NCI-H524 treated with DMSO at 0.1 percent for 48 hours (cell line): ENCODE results near the gene JMJD1C.
"Not testable (repeated sequence)": the region's sequence is repeated elsewhere in the genome, so short reads cannot be mapped to it uniquely, and the experiment has no call there.

Experiments used
- DNase-seq: peaks from one replicate; lab custom pipeline; 2025; lab: John Stamatoyannopoulos, UW

Gene JMJD1C

DNA sequence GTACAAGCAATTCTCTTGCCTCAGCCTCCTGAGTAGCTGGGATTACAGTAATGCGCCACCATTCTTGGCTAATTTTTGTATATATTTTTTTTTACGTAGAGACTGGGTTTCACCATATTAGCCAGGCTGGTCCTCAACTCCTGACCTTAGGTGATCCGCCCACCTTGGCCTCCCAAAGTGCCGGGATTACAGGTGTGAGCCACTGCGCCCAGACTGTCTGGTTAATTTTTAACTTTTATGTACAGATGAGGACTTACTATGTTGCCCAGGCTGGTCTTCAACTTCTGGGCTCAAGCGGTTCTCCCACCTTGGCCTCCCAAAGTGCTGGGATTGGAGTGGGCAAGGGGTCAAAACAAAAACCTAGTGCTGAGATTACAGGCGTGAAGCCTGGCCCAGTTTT lies 101.8 kb downstream of the JMJD1C start:
- DNase-seq = no peak

DNA sequence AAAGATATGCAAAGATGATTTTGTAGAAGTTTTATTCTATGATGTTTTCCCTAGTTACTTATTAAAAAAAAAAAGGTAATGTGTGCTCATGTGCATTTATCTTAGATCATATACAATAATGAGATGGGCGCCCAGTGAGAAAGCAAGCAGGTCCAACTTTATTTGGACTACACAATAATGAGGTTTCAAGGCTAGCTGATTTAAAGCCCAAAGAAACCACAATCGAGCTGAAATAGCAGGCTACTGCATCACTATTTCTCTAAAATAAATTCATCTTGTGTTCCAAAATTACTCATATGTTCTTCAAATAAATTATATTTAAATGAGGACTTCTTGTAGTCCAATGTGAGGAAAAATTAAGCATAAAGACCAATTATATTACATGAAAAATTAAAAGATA lies 110.1 kb downstream of the JMJD1C start:
- no peak for DNase-seq

DNA sequence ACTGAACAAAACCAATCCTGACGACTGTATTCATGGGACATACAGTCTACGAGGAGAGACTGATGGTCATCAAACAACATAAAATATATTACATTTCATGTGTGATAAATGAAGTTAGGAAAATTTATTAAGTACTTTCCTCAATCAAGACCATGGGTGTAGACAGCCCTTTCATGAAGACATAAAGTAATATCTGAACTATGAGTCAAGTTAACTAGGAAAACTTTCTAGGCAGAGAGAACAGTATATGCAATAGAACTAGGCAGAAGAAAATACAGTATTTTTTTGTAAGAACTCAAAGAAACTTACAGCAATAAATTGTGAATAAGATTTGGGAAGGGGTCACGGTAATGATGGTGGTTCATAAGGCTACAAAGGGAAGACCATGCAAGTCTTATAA lies 112.8 kb downstream of the JMJD1C start:
- DNase-seq = no peak

DNA sequence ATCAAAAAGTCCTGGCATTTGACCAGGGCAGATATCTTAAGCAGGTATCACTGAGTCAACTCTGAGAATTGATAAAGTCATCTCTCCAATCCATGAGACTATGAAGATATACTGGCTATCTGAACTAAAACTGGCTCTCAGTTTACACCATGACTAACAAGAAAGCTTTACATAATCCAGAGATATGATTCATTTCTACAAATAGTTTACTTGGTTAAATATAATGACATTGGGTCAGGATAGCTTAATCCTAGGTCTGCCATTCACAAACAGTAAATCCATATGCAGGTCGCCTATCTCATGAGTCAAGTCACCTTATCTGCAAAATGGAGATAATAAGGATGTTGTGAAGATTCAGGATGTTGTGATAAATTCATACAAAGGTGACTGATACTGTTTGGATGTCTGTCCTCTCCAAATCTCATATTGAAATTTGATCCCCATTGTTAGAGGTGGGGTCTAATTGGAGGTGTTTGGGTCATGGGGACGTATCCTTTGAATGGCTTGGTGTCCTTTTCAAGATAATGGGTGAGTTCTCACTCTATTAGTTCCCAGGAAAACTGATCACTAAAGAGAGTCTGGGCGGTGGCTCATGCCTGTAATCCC lies 117.4 kb downstream of the JMJD1C start:
- DNase-seq = no peak

DNA sequence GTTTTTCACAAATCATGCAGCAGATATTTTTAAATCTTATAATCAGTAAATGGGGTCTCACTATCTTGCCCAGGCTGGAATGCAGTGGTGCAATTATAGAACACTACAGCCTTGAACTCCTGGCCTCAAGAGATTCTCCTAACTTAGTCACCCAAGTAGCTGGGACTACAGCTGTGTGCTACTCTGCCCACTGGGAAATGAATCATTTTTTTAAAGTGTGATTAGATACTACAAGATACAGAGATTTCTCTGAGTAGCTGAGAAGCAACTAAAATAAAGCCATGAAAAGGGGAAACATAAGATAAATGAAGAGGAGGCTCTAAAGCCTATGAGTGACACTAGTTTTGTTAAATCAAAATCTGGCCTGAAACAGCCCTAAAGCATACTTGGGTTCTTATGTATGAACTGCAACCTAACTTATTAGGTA lies 119.7 kb downstream of the JMJD1C start:
- DNase-seq = no peak

DNA sequence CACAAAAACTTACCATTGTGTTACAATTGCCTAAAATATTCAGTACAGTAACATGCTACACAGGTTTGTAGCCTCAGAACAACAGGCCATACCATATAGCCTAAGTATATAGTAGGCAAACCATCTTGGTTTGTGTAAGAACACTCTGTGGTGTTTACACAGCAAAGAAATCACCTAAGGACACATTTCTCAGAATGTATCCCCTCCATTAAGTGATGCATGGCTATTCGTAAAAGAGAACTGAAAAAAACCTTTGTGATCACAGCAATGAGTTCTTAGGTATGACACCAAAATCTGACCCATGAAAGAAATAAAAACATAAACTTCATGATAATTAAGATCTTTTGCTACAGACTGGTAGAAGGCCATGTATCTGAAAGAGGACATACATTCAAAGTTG lies 121.5 kb downstream of the JMJD1C start:
- no peak for DNase-seq

DNA sequence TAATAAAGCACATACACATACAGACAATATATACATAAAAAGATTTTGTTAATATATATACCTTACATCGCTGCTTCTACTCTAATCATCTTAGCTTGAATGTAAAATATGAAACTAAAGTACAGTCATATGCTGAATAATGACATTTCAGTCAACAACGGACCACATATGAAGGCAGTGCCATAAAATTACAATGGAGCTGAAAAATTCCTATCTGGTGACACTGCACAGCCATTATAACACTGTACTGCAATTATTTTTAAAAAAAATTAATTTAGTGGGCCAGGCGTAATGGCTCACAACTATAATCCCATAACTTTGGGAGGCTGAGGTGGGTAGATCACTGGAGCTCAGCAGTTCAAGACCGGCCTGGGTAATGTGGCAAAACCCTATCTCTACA lies 122.3 kb downstream of the JMJD1C start:
- no peak for DNase-seq

DNA sequence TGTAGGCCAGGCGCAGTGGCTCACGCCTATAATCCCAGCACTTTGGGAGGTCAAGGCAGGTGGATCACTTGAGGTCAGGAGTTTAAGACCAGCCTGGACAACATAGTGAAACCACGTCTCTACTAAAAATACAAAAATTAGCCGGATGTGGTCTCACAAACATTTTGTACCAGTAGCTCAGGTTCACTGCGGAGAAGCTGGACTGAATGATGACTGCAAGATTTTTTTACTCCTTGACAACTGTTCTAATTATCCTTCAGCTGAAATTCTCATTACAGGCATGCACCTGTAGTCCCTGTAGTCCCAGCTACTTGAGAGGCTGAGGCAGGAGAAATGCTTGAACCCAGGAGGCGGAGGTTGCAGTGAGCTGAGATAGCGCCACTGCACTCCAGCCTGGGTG lies 126.1 kb downstream of the JMJD1C start:
- not testable (repeated sequence) for DNase-seq

DNA sequence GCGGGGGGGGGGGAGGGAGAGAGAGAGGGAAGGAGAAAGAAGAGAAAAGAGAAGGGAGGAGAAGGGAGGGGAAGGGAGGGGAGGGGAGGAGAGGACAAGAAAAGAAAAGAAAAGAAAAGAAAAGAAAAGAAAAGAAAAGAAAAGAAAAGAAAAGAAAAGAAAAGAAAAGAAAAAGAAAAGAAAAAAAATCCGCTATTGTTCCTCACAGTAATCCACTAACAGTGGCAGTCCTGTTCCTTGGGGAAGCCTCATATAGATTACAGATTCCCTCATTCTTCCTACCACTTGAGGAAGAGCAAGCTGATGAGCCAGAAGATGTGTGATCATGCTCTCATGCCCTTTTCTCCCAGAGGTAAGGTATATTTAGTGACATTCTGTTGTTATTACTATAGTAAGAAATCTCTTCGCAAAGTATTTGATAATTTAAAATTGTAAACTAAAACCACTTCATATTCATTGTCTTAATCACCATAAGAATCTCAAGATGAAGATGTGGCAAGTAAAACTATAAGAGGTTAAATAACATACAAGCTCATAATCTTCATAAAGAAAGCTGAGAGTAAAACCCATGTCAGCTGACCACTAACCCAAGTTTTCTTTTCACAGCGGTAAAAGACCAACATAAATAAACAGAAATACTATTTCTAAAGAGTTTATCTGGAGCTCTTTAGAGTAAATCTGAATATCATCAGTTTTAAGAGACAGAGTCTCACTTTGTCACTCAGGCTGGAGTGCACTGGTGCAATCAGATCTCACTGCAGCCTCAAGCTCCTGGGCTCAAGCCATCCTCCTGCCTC lies 128.1 kb downstream of the JMJD1C start:
- DNase-seq = no peak

DNA sequence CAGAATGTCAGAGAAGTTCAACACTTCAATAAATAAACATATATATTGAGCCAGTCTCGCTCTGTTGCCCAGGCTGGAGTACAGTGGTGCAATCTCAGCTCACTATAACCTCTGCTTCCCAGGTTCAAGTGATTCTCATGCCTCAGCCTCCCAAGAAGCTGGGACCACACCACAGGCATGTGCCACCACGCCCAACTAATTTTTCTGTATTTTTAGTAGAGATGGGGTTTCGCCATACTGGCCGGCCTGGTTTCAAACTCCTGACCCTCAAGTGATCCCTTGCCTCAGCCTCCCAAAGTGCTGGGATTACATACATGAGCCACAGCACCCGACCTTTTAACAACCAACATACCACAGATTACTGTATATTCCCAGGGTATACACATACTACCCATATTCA lies 134.2 kb downstream of the JMJD1C start:
- DNase-seq = no peak

DNA sequence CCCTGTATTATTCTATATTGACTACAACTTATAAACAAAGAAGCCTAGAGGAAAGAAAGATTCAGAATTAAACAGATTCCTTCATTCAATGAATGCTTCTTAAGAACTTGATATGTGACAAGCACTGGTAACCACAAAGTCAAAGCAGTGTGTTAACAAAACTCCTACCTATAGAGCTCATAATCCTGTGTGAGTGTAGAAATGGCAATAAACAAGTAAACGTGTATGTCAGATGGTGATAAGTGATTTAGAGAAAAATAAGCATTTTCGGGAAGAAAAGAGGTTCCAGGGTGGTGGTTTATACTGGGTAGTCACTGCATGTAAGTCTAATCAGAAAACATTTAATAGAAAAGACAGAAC lies 141.3 kb downstream of the JMJD1C start:
- no peak for DNase-seq

DNA sequence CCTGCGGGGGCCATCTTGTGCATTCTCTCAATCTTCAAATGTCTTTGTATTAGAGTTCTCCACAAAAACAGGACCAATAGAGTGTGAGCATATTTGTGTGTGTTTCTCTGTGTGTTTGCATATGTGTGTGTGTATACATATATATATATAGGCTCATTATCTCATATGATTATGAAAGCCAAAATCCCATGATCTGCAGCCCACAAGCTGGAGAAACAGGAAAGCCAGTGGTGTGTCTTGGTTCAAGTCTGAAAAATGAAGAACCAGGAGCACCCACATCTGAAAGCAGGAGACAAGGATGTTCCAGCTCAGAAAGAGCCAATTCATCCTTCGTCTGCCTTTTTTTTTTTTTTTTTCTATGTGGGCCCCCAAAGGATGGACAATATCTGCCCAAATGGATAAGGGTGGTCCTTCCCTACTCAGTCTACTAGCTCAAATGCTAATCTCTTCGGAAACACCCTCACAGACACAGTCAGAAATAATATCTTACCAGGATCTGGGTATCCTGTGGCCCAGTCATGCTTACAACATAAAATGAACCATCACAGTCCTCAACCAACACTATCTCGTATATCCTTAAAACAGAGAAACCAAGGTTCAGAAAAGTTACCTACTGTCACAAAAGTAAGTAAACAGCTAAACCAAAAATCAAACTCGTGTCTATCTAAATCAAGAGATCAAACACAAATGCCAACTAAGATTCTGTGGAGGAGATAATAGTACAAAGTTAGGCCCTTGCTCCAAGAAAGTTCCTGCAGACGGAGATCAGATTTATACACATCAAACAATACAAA lies 141.9 kb downstream of the JMJD1C start:
- DNase-seq = no peak

DNA sequence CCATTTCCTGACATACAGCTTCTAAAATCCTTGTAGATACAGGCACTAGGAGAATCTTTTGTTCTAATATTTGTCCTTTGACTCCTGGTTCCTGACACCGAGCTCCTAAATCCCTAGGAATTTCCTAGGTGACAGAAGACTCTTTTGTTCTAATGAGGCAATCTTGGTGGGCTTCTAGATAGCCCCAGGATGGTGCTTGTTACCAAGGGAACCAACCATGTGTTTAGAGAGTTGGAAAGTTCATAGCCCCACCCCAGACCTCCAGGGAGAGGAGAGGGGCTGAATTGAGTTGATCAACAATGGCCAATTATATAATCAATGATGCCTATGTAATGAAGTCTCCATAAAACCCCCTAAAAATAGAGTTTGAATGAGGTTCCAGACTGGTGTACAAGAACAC lies 145.1 kb downstream of the JMJD1C start:
- no peak for DNase-seq

DNA sequence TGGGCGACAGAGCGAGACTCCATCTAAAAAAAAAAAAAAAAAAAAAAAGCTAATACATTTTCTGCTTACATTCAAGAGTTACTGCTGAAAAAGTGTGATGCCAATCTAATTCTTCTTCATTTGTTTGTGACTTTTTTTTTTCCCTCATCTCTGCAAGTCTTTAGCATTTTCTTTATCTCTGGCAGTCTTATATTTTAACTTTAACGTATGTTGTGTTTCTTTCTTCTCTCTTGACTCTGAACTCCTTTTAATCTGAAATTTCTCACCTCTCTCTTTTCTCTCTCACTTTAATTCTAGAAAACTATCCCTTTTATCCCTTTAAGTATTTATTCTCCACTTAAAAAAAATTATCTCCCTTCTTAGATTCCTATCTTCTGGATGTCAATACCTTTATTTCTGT lies 146.5 kb downstream of the JMJD1C start:
- no peak for DNase-seq

DNA sequence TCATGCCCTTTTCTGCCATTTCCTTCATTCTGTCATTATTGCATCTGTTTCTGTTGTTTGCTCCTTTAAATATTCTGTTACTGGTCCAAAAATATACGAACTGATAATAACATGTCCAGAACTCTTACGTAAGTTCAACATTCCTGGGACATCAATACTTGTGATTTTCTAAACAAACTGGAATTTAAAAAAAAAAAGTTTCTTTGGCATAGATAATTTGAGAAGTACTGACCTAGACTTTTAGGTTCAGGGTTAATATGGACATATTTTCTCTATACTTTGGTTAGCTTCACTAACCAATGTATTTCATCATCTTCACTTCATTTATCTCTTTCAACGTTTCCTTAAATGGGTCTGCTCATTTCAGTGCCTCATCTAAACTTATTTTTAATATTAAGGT lies 147.3 kb downstream of the JMJD1C start:
- no peak for DNase-seq

DNA sequence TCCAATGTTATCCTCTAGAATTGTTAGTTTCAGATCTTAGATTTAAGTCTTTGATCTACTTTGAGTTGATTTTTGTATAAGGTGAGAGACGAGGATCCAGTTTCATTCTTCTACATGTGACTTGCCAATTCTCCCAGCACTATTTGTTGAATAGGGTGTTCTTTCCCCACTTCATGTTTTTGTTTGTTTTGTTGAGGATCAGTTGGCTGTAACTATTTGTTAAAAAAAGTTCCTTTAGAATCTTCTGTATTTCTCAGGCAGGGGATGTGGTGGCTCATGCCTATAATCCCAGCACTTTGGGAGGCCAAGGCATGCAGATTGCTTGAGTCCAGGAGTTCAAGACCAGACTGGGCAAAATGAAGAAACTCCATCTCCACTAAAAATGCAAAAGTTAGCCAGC lies 151.8 kb downstream of the JMJD1C start:
- DNase-seq = no peak

DNA sequence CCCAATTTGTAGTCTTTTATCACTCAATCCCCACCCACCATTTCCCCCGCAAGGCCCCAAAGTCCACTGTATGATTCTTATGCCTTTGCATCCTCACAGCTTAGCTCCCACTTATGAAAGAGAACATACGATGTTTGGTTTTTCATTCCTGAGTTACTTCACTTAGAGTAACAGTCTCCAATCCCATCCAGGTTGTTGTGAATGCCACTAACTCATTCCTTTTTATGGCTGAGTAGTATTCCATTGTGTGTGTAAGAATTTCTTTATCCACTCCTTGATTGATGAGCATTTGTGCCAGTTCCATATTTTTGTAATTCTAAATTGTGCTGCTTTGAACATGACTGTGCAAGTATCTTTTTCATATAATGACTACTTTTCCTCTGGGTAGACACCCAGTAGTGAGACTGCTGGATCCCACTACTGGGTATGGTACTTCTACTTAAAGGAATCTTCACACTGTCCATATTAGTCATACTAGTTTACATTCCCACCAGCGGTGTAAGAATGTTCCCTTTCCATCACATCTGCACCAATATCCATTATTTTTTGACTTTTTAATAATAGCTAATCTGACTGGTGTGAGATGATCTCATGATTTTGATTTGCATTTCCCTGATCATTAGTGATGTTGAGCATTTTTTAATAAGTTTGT lies 152.6 kb downstream of the JMJD1C start:
- no peak for DNase-seq

DNA sequence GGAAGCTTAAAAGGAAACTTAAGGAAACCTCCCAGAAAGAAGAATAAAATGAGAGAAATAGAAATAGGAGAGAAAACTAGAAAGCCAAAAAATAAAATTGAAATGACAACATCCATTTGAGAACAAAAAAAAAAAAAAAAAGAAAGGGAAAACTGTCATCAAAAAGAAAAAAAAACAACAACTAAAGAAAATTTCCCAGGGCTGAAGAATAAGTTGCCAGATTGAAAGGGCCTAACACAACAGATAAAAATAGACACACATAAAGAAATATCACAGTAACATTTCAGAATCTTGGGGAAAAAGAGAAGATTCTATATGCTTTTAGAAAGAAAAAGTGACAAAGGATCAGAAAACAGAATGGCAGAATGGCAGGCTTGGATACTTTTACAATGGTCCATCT lies 157.1 kb downstream of the JMJD1C start:
- DNase-seq = no peak

DNA sequence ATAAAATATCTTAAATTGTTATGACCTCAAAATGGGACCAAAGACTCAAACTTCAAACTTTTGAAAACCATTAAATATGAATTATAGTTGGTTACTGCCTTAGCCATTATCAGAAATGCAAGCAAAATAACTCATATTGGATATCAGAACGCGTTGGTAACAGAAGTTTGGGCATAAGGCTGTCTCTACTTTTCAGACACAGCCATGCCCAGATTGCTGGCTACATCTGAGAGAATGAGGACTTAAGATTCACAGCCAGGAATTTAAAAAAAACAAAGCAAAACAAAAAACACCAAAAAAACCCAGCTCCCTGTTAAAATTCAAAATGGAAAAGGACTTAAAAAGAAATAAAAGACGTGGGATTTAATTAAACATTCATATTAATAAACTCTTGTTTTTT lies 161.6 kb downstream of the JMJD1C start:
- no peak for DNase-seq

DNA sequence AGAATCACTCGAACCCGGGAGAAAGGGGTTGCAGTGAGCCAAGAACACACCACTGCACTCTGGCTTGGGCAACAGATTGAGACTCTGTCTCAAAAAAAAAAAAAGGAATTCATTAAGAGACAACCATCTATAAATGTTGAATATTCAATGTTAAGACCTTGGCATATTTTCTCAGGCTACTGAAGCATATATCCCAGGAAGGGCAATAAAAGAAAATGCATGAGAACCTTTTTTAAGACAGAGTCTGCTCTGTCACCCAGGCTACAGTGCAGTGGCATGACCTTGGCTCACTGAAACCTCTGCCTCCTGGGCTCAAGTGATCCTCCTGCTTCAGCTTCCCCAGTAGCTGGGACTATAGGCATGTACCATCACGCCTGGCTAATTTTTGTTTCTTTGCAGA lies 165.0 kb downstream of the JMJD1C start:
- no peak for DNase-seq

DNA sequence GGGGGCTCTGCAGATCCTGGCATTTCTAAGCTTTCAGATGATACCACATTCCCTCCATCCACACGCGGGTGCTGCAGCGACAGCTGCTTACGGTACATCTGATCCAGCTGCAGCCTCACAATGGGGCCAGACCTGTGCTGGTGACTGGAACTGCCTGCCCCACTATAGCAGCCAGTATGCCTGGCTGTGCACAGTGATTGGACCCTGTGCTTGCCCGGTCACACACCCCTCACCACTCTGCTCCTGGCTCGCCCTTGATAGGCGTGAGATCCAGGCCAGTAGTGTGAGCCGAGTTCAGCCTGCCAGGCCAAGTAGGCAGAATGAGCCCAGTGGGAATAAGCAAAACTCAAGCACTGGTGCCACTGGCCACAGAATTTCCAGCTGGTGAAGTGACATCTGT lies 167.8 kb downstream of the JMJD1C start:
- DNase-seq = no peak

DNA sequence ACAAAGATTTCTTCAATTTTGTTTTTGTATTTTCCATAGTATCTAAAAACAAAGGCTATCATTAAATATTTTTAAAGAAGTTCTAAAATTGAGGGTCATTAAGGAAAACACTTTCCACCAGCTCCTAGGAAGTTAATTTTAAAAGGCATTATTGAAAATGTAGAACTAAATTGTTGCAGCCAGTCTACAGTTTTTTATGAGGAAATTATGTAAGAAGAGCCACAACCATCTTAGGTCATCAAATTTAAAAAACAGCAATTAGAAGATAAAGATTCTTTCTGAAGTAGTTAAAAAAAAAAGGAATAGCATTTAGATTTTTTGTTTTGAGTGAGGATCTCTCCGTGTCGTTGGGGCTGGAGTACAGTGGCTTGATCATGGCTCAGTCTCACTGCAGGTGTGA lies 171.0 kb downstream of the JMJD1C start:
- no peak for DNase-seq

DNA sequence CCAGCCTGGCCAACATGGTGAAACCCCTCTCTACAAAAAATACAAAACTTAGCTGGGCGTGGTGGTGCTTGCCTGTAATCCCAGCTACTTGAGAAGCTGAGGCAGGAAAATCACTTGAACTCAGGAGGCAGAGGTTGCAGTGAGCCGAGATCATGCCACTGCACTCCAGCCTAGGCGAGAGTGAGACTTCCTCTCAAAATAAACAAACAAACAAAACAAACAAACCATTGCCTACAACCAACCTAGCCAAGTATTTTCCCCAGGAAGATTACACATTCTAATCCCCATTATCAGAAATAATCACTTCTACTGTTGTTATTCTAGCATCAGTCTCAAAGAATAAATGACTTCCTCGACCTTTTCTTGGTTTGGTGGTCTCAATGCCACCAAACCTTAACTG lies 172.9 kb downstream of the JMJD1C start:
- not testable (repeated sequence) for DNase-seq
